Heart right ventricle (tissue), 16 donors: ENCODE data around the gene DNASE2B. TPM values are rescaled to one million over a fixed set of nuclear protein-coding genes. Genes with fewer than 3 reads are reported as not detected.

ENCODE experiments used
- ATAC-seq, 8 donors: fragments of 200-7000 bp; cut with Tn5 transposase; one replicate each; pipeline ENCODE4 v1.9.1; 2020; ENCODE audit warnings: mild to moderate bottlenecking in 8 of 8, moderate library complexity in 8 of 8, moderate number of reproducible peaks in 1 of 8
- DNase-seq, 2 donors: peaks; one replicate each; pipeline ENCODE4 v3.0.0-alpha.2; 2020
- H3K27ac ChIP-seq, 10 donors: fragments of 200-600 bp; sonication (generic) in 2 of 10; one replicate each; pipeline versions ENCODE4 v1.5.0 to v1.8.0; 2020 to 2022; ENCODE audit warnings: mild to moderate bottlenecking in 3 of 10
- H3K27me3 ChIP-seq, 7 donors: fragments of 200-600 bp; one replicate each; pipeline ENCODE4 v1.8.0; 2021 to 2022; ENCODE audit warnings: mild to moderate bottlenecking in 2 of 7
- H3K36me3 ChIP-seq, 9 donors: fragments of 200-600 bp; sonication (generic) in 1 of 9; one replicate each; pipeline versions ENCODE4 v1.5.0 to v1.8.0; 2020 to 2022; ENCODE audit warnings: mild to moderate bottlenecking in 2 of 9
- H3K4me1 ChIP-seq, 9 donors: fragments of 200-600 bp; sonication (generic) in 1 of 9; one replicate each; pipeline versions ENCODE4 v1.5.0 to v1.8.0; 2020 to 2022; ENCODE audit warnings: mild to moderate bottlenecking in 4 of 9
- H3K4me3 ChIP-seq, 10 donors: fragments of 200-600 bp; sonication (generic) in 2 of 10; one replicate each; pipeline versions ENCODE4 v1.5.0 to v1.8.0; 2020 to 2022; ENCODE audit warnings: mild to moderate bottlenecking in 7 of 10, moderate library complexity in 2 of 10
- H3K9me3 ChIP-seq, 11 donors: fragments of 200-600 bp in 10 of 11; sonication (generic) in 2 of 11; one replicate each; pipeline versions ENCODE4 v1.5.0 to v1.8.0; 2013 to 2022; ENCODE audit warnings: mild to moderate bottlenecking in 2 of 11, control low read depth in 1 of 11, moderate library complexity in 1 of 11
- CTCF ChIP-seq, 9 donors: fragments of 200-600 bp; sonication (generic) in 2 of 9; IDR thresholded peaks; one replicate each; pipeline versions ENCODE4 v1.5.0 to v1.8.0; 2021 to 2022; ENCODE audit warnings: antibody characterized with exemption in 9 of 9, mild to moderate bottlenecking in 5 of 9, moderate library complexity in 1 of 9
- WGBS, 2 donors: extraction: QIAGEN DNeasy Blood & Tissue Kit; methylation state at CpG; one replicate each; pipeline ENCODE4 v1.1.7; 2013; ENCODE audit warnings: inconsistent platforms in 1 of 2; 5-methylcytosine and 5-hydroxymethylcytosine counted together
- intact Hi-C, 10 donors: fragments of 100-400 bp; cut with DNase I; formaldehyde crosslinking; loops; one replicate each; pipeline versions ENCODE4 v1.11.1 to v1.14.2; 2022
- polyA plus RNA-seq, 2 donors: library from polyadenylated mRNA; stranded (reverse); fragments of 200-250 nt; gene quantifications; one replicate each; pipeline ENCODE4 v1.2.3, GENCODE V29; 2013
- total RNA-seq, 10 donors: library from RNA; stranded (reverse); fragmentation: NEBNext Ultra II Directional in 3 of 10; extraction: Animal tissue kit (Norgen Biotek cat#: 25700) in 3 of 10; gene quantifications; one replicate each; pipeline versions ENCODE4 v1.2.1 to v1.2.4, GENCODE V29; 2021 to 2023
- donor health status: Arrhythmogenic right ventricular cardiomyopathy.
- donor health status: ischemic (EF 13 %, LVEDD 7.1; RV severe dilation, severe dysfunction).
- donor health status: healthy with polysubstance abuse.
- donor health status: DM: no; HTN: yes; CAD: no.
- donor health status: DM: no; HTN: no; CAD: no.
- donor health status: ischemic (EF 25% LVEDD 6.9; RV normal size, moderate dysfunction).
- donor health status: ischemic (EF 25% LVEDD 5.7; RV mildly dilated, moderate dysfunction).
- donor health status: healthy.
- donor health status: DM: yes; HTN: yes; CAD: no.
- donor health status: Ischemic cardiomyopathy.
- donor health status: ischemic (EF 35%, LVEDD 5.7; RV mildly dilated, moderate dysfunction).
- donor health status: nonischemic (EF 11% LVEDD 7.7; RV severe dilation, severe dysfunction).
- donor health status: DM: yes; HTN: yes; CAD: no.
- donor health status: PGD.
- donor health status: ischemic (EF 29% LVEDD 5.4; RV normal size, mild dysfunction).
- donor health status: nonischemic (EF 23%, LVEDD 6.1; RV moderate dilation, normal function).

Gene DNASE2B
- total and polyA plus RNA-seq, 12 donors, result 0.20 TPM; not detected in 11

DNA sequence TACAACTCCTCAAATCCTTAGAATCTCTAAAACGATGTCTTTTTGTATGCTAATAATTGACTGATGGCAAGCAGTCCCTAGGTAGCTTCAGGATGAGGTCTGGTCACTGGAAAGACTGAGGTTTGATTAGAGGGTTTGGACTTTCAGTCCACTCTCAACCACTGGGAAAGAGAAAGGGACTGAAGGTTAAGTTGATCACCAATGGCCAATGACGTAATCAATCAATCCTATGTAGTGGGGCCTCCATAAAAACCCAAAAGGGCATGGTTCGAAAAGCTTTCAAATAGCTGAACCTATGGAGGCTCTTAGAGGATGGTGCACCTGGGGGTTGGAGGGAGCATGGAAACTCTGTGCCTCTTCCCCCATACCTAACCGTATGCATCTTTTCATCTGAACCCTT is 39.6 kb upstream of the DNASE2B start:
- Histone ChIP-seq H3K4me3 (no peak overlapping the region), H3K9me3 (no peaks in the 10 kb centered on the region), H3K4me1 (no peaks in the 10 kb centered on the region), H3K36me3 (no peaks in the 10 kb centered on the region), H3K27ac (no peak overlapping the region), H3K27me3 (no peaks in the 10 kb centered on the region)
- no peak for TF ChIP-seq CTCF (IDR thresholded peaks at IDR 0.05)
- ATAC-seq, result no peak
- WGBS, 2 donors, result 93 to 95% methylated on average over 4 of the region's 4 CpGs
- no peak for DNase-seq
- intact Hi-C loops, result no loop called here

- no peak for TF ChIP-seq CTCF (IDR thresholded peaks at IDR 0.05)
- H3K27me3 ChIP-seq, result no peaks in the 10 kb centered on the region
- intact Hi-C loops, result no loop called here
- 54 to 61% methylated on average over 1 of the region's 1 CpG for WGBS, 2 donors
- no peak overlapping the region for H3K27ac ChIP-seq
- peaks cover 0 to 4% (median 0%) of the 10 kb centered on the region in 9 donors for H3K4me1 ChIP-seq
- no peak for ATAC-seq
- H3K36me3 ChIP-seq, result no peaks in the 10 kb centered on the region
- no peaks in the 10 kb centered on the region for H3K9me3 ChIP-seq
- no peak overlapping the region for H3K4me3 ChIP-seq
- DNase-seq, result no peak
Observed at GRCh38 chr1:84360316-84360715, 38.0 kb upstream of the DNASE2B start.

GRCh38 chr1:84361796-84362195 is 36.5 kb upstream of the DNASE2B start:
- no peaks in the 10 kb centered on the region for H3K27me3 ChIP-seq
- 89 to 94% methylated on average over 3 of the region's 3 CpGs for WGBS, 2 donors
- intact Hi-C loops, result no loop called here
- DNase-seq, result no peak
- peaks cover 0 to 19% (median 0%) of the 10 kb centered on the region in 9 donors for H3K4me1 ChIP-seq
- H3K36me3 ChIP-seq, result no peaks in the 10 kb centered on the region
- no peak overlapping the region for H3K4me3 ChIP-seq
- no peak for TF ChIP-seq CTCF (IDR thresholded peaks at IDR 0.05)
- H3K27ac ChIP-seq, result no peak overlapping the region
- no peaks in the 10 kb centered on the region for H3K9me3 ChIP-seq
- ATAC-seq, result no peak

- DNase-seq (no peak), ATAC-seq (no peak)
- no peak for TF ChIP-seq CTCF (IDR thresholded peaks at IDR 0.05)
- 63 to 66% methylated on average over 5 of the region's 5 CpGs for WGBS, 2 donors
- H3K27me3 ChIP-seq, result no peaks in the 10 kb centered on the region
- no peaks in the 10 kb centered on the region for H3K9me3 ChIP-seq
- H3K4me1 ChIP-seq, result peaks cover 0 to 19% (median 0%) of the 10 kb centered on the region in 9 donors
- H3K27ac ChIP-seq, result no peak overlapping the region
- intact Hi-C loops, result no loop called here
- no peak overlapping the region for H3K4me3 ChIP-seq
- H3K36me3 ChIP-seq, result no peaks in the 10 kb centered on the region
Observed at GRCh38 chr1:84363019-84363418, 35.3 kb upstream of the DNASE2B start.
